Adipocyte (in vitro differentiated cells): ENCODE measurements around the gene ARHGAP24.

Experiments
- DNase-seq: peaks from one replicate; pipeline ENCODE4 v3.0.0-alpha.2; 2015; ENCODE audit warnings: low read depth
- H3K27me3 ChIP-seq: replicated peaks from 2 replicates; pipeline ENCODE4 v1.7.0; 2013; ENCODE audit warnings: mild to moderate bottlenecking, low read length, moderate library complexity; ENCODE audit not compliant: control insufficient read depth, insufficient read depth
- H3K36me3 ChIP-seq: 2 replicates; pipeline ENCODE4 v1.7.0; 2013; ENCODE audit warnings: low read length, mild to moderate bottlenecking, moderate library complexity; ENCODE audit not compliant: control insufficient read depth, insufficient read depth, severe bottlenecking
- H3K4me1 ChIP-seq: 2 replicates; pipeline ENCODE4 v1.7.0; 2013; ENCODE audit warnings: mild to moderate bottlenecking, low read length, moderate library complexity; ENCODE audit not compliant: control insufficient read depth, insufficient read depth
- H3K4me3 ChIP-seq: 2 replicates; pipeline ENCODE4 v1.7.0; 2013; ENCODE audit warnings: mild to moderate bottlenecking, low read length, moderate library complexity
- H3K9ac ChIP-seq: 2 replicates; pipeline ENCODE4 v1.7.0; 2013; ENCODE audit warnings: mild to moderate bottlenecking, low read length, moderate library complexity
- H3K9me3 ChIP-seq: 2 replicates; pipeline ENCODE4 v1.7.0; 2013; ENCODE audit warnings: mild to moderate bottlenecking, low read length, moderate library complexity; ENCODE audit not compliant: control insufficient read depth

The ARHGAP24 gene

GRCh38 chr4:85474818-85475630 is at the start of gene ARHGAP24:
ARHGAP24 (plus strand) TSS chr4:85475150.
- peaks cover 53% of the 10 kb centered on the region for H3K4me1 ChIP-seq
- no peaks in the 10 kb centered on the region for H3K9me3 ChIP-seq
- H3K9ac ChIP-seq, result peak within 1 kb of the TSS; percentile 91
- peak within 1 kb of the TSS; percentile 92 for H3K4me3 ChIP-seq
- DNase-seq, result peak; percentile 98
- no peaks in the 10 kb centered on the region for H3K27me3 ChIP-seq
- no peaks in the 10 kb centered on the region for H3K36me3 ChIP-seq

GRCh38 chr4:85426366-85426765 is 48.6 kb upstream of the ARHGAP24 start:
- Histone ChIP-seq H3K36me3 (no peaks in the 10 kb centered on the region), H3K9me3 (no peaks in the 10 kb centered on the region), H3K4me1 (no peaks in the 10 kb centered on the region), H3K4me3 (no peak overlapping the region), H3K27me3 (no peaks in the 10 kb centered on the region), H3K9ac (no peak overlapping the region)
- DNase-seq, result no peak

- H3K36me3 ChIP-seq, result no peaks in the 10 kb centered on the region
- no peaks in the 10 kb centered on the region for H3K9me3 ChIP-seq
- no peak overlapping the region for H3K4me3 ChIP-seq
- DNase-seq, result no peak
- H3K9ac ChIP-seq, result no peak overlapping the region
- no peaks in the 10 kb centered on the region for H3K4me1 ChIP-seq
- H3K27me3 ChIP-seq, result no peaks in the 10 kb centered on the region
Observed at GRCh38 chr4:85427123-85427522, 47.8 kb upstream of the ARHGAP24 start.

DNA sequence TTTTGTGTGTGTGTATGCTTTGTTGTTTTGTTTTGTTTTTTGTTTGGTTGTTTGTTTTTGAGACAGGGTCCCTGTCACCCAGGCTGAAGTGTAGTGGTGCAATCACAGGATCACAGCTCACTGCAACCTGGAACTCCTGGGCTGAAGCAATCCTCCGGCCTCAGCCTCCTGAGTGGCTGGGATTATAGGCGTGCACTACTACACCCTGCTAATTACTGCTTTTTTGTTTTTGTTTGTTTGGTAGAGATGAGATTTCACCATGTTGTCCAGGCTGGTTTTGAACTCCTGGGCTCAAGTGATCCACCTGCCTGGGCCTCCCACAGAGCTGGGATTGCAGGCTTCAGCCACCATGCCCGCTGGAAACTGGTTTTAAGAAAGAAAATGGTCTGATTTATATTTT is 44.7 kb upstream of the ARHGAP24 start:
- Histone ChIP-seq H3K27me3 (no peaks in the 10 kb centered on the region), H3K36me3 (no peaks in the 10 kb centered on the region), H3K4me3 (no peak overlapping the region), H3K4me1 (no peaks in the 10 kb centered on the region), H3K9me3 (no peaks in the 10 kb centered on the region), H3K9ac (no peak overlapping the region)
- DNase-seq, result no peak

DNA sequence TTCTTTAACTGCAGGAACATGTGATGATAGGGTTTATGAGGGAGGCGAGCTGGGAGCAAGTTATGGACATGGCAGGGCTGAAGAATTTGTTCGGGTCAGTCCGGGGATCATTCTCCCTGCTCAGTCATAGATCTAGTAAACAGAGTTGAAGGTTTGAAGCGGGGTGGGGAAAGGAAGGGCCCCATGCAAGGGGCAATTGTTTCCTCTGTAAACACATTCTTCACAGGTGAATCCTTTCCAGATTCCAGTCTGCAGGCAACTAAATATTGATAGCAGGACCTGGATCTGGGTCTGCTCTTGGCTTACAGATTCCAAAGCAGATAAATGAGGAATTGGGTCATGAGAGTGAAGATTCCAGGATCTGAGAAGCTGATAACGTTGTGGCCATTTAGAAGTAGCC is 44.3 kb upstream of the ARHGAP24 start:
- no peak for DNase-seq
- Histone ChIP-seq H3K36me3 (no peaks in the 10 kb centered on the region), H3K4me1 (no peaks in the 10 kb centered on the region)

DNA sequence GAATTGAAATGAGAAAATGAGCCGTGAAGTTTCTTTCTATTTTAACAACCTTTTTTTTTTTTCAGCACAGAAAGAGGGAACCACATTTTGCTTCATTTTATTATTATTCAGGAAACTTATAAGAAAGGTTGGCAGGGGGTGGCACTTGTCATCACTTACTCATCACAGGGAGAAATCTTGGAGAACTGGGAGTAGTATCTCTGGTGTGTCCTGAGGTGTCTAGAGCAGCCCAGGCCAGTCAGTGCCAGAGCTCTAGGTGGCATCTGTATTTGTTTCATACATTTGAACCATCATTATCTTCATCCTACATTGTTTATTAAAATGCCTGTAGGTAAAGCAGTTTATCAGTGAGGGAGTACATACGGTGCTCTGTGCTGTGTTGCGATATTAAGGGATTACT is 43.8 kb upstream of the ARHGAP24 start:
- no peaks in the 10 kb centered on the region for H3K9me3 ChIP-seq
- no peak for DNase-seq
- H3K4me3 ChIP-seq, result no peak overlapping the region
- no peak overlapping the region for H3K9ac ChIP-seq
- H3K4me1 ChIP-seq, result no peaks in the 10 kb centered on the region
- H3K36me3 ChIP-seq, result no peaks in the 10 kb centered on the region
- no peaks in the 10 kb centered on the region for H3K27me3 ChIP-seq

More for the DNA sequence above, 44.3 kb upstream of the ARHGAP24 start:
- Histone ChIP-seq H3K9me3 (no peaks in the 10 kb centered on the region), H3K9ac (no peak overlapping the region), H3K4me3 (no peak overlapping the region), H3K27me3 (no peaks in the 10 kb centered on the region)

GRCh38 chr4:85431881-85432485 is 43.0 kb upstream of the ARHGAP24 start:
- no peak for DNase-seq
- Histone ChIP-seq H3K27me3 (no peaks in the 10 kb centered on the region), H3K36me3 (no peaks in the 10 kb centered on the region), H3K4me1 (no peaks in the 10 kb centered on the region), H3K4me3 (no peak overlapping the region), H3K9me3 (no peaks in the 10 kb centered on the region), H3K9ac (no peak overlapping the region)

- Histone ChIP-seq H3K4me3 (no peak overlapping the region), H3K9me3 (no peaks in the 10 kb centered on the region), H3K27me3 (no peaks in the 10 kb centered on the region), H3K36me3 (no peaks in the 10 kb centered on the region), H3K4me1 (peaks cover 5% of the 10 kb centered on the region), H3K9ac (no peak overlapping the region)
- peak; percentile 24 for DNase-seq
Observed at GRCh38 chr4:85445050-85445639, 29.8 kb upstream of the ARHGAP24 start.

- Histone ChIP-seq H3K4me1 (peaks cover 5% of the 10 kb centered on the region), H3K9me3 (no peaks in the 10 kb centered on the region), H3K4me3 (no peak overlapping the region), H3K36me3 (no peaks in the 10 kb centered on the region), H3K9ac (no peak overlapping the region), H3K27me3 (no peaks in the 10 kb centered on the region)
- no peak for DNase-seq
Observed at GRCh38 chr4:85446141-85446861, 28.6 kb upstream of the ARHGAP24 start.

DNA sequence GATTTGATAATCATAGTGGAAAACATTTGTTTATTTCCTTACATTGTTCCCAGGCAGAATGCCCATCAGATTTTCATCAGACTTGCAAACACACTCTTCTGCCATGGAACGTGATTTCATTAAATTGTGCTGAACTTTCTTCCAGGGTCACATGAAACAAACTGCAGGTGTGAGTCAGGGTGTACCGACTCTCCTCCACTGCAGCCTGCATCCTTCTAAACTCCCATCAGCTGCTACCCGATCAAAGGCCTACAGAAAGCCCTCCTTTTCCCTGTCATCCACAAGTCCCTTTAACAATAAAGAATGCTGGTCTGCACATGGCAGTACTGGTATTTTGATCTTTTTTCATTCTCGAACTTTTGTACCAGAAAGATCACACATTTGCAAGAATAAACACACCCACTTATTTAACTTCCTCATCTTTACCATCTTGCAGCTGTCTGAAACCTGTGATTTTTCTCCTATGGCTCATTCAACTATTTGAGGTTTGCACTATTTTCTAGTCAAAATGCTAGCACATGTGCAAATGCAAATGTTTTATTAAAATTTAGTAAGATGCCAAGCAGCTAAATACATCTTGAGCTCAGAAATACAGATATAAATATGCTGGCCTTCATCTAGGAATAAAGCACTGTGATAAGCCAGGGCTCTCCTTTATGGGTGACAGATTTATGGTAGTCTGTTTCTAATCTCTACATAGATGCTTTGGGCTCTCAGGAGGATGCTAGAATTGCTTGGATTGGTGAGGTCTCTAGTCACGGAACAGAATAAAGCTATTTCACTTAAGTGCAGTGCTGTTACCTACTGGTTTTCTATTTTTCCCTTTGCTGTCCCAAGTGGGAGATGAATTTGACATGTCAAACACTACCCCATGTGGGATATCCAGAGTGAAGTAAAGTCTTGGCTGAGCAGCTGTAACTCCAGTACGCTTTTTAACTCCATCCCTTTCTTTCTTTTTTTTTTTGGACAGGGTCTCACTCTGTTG is 25.8 kb upstream of the ARHGAP24 start:
- H3K27me3 ChIP-seq, result no peaks in the 10 kb centered on the region
- H3K9me3 ChIP-seq, result no peaks in the 10 kb centered on the region
- H3K4me1 ChIP-seq, result peaks cover 8% of the 10 kb centered on the region
- no peak overlapping the region for H3K4me3 ChIP-seq
- DNase-seq, result no peak
- H3K36me3 ChIP-seq, result no peaks in the 10 kb centered on the region
- no peak overlapping the region for H3K9ac ChIP-seq
